ENCODE measurements around the gene SHISA9. TPM values are rescaled to one million over a fixed set of nuclear protein-coding genes. Genes with fewer than 3 reads are reported as not detected.

SHISA9 gene
- total and polyA plus RNA-seq, 3 donors from 2014 or later: 0.46 to 1.0 (median 0.68) TPM

DNA sequence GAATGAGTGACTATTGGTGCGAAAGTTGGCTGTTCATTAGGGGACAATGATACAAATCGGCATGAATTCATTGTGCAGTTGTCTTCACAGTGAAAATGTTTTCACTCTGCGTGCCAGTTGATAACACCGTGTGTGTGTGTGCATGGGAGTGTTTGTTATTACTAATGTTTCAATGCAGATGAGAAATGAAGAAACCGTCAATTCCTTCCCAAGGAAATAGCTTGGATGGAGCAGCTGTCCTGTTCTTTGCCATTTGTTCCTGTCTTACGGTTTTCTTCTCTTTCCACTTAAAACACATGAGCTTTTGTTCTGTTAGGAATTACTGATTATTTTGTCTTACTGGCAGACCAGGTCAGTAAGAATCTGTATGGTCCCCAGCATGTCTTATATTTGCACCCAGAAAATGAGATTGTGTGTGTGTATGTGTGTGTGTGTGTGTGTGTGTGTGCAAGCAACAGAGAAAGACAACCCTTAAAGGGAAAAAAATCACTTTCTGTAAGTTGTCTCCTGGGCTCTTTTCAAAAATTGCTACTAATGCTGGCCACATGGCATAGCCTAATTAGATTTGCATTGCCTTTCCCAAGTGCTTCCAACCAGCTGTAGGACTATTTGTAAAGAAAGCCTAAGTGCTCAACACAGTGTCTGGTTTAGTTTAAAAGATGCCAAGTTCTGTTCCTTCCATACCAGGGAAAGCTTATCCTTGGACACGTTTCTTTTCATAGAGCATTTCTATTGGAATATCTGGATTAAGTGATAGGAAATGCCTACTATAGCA, 23.8 kb downstream of the SHISA9 start:
- Histone ChIP-seq H3K36me3 (ENCODE audit: low read depth, missing control alignments) (no peaks in the 10 kb centered on the region), H3K4me1 (no peaks in the 10 kb centered on the region), H3K9me3 (no peaks in the 10 kb centered on the region), H3K4me3 (no peak overlapping the region), H3K27ac (no peak overlapping the region), H3K27me3 (no peaks in the 10 kb centered on the region)
- intact Hi-C loops (cut with DNase I; ENCODE audit: low total_unique reads): no loop called here
- TF ChIP-seq POLR2A (IDR thresholded peaks at IDR 0.05): no peak
- TF ChIP-seq, protein P1, sequence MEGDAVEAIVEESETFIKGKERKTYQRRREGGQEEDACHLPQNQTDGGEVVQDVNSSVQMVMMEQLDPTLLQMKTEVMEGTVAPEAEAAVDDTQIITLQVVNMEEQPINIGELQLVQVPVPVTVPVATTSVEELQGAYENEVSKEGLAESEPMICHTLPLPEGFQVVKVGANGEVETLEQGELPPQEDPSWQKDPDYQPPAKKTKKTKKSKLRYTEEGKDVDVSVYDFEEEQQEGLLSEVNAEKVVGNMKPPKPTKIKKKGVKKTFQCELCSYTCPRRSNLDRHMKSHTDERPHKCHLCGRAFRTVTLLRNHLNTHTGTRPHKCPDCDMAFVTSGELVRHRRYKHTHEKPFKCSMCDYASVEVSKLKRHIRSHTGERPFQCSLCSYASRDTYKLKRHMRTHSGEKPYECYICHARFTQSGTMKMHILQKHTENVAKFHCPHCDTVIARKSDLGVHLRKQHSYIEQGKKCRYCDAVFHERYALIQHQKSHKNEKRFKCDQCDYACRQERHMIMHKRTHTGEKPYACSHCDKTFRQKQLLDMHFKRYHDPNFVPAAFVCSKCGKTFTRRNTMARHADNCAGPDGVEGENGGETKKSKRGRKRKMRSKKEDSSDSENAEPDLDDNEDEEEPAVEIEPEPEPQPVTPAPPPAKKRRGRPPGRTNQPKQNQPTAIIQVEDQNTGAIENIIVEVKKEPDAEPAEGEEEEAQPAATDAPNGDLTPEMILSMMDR (IDR thresholded peaks at IDR 0.05): no peak
- 56 to 79% methylated on average over 7 of the region's 7 CpGs for WGBS, 2 donors
- no peak for DNase-seq

DNA sequence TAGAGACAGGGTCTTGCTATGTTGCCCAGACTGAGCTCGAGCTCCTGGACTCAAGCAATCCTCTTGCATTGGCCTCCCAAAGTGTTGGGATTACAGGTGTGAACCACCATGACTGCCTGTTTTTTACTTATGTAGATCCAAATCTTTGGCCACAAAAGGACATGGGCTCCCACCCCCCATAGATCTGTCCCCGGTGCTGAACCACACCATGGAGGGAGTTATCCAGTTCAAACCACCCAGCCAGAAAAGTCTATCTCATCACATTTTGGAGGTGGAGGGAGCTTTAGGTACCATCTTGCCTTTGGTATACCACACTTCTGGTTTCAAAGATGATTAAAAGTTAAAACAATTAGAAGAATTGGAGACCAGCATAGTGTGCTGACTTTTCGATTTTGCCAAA, 26.2 kb downstream of the SHISA9 start:
- Histone ChIP-seq H3K9me3 (no peaks in the 10 kb centered on the region), H3K4me1 (no peaks in the 10 kb centered on the region), H3K27me3 (no peaks in the 10 kb centered on the region), H3K36me3 (ENCODE audit: low read depth, missing control alignments) (no peaks in the 10 kb centered on the region), H3K27ac (no peak overlapping the region), H3K4me3 (no peak overlapping the region)
- no peak for TF ChIP-seq POLR2A (IDR thresholded peaks at IDR 0.05)
- TF ChIP-seq, protein P1 (IDR thresholded peaks at IDR 0.05): no peak
- no peak for DNase-seq
- 83 to 86% methylated on average over 3 of the region's 3 CpGs for WGBS, 2 donors
- intact Hi-C loops (cut with DNase I; ENCODE audit: low total_unique reads): no loop called here

DNA sequence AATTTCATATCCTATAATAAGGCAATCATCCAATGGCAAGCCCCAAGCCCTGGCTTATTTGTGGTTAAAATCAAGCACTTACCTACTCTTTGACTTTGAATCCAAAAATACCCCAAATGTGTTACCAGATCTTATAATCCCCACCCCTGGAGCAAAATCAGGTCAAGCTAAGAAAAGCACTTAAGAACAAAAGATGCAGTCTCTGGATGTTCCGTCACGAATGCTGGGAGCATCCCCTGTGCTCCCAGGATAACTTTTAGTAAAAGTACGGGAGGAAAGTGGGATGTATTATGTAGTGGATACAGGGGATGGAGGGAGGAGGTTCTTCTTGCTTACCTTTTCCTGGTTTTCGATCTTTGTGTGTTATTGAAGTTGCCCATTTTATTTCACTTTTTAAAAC, 29.5 kb downstream of the SHISA9 start:
- H3K36me3 ChIP-seq (ENCODE audit: low read depth, missing control alignments): no peaks in the 10 kb centered on the region
- H3K9me3 ChIP-seq: no peaks in the 10 kb centered on the region
- no peak for TF ChIP-seq POLR2A (IDR thresholded peaks at IDR 0.05)
- TF ChIP-seq, protein P1 (IDR thresholded peaks at IDR 0.05): no peak
- no peak overlapping the region for H3K27ac ChIP-seq
- H3K27me3 ChIP-seq: no peaks in the 10 kb centered on the region
- no peak overlapping the region for H3K4me3 ChIP-seq
- 91 to 93% methylated on average over 4 of the region's 4 CpGs for WGBS, 2 donors
- no peaks in the 10 kb centered on the region for H3K4me1 ChIP-seq
- no peak for DNase-seq
- intact Hi-C loops (cut with DNase I; ENCODE audit: low total_unique reads): no loop called here

DNA sequence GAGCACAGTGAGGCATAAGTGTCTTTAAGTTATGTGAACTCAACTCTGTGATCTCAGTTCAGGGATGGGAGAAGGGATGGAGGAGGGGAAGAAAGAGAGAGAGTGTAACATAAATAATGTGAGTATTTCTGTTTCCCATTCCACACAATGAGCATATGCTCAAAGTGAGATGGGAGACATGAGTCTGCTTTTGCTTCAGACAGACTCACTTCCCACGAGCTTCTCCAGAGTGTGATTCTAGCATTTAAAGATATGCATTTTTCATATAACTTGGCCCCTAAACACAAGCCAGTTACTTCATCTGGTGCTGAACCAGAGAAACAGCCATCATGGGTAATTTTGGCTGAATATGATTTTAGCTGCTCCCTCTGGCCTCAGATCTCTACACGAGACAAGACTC, 35.0 kb downstream of the SHISA9 start:
- intact Hi-C loops (cut with DNase I; ENCODE audit: low total_unique reads): no loop called here
- Histone ChIP-seq H3K36me3 (ENCODE audit: low read depth, missing control alignments) (no peaks in the 10 kb centered on the region), H3K4me3 (no peak overlapping the region), H3K27me3 (no peaks in the 10 kb centered on the region), H3K9me3 (no peaks in the 10 kb centered on the region), H3K27ac (no peak overlapping the region), H3K4me1 (no peaks in the 10 kb centered on the region)
- WGBS, 2 donors: 79 to 86% methylated on average over 2 of the region's 2 CpGs
- TF ChIP-seq, protein P1 (IDR thresholded peaks at IDR 0.05): no peak
- TF ChIP-seq POLR2A (IDR thresholded peaks at IDR 0.05): no peak
- DNase-seq: no peak

- Histone ChIP-seq H3K27ac (no peak overlapping the region), H3K4me3 (no peak overlapping the region), H3K36me3 (ENCODE audit: low read depth, missing control alignments) (no peaks in the 10 kb centered on the region), H3K4me1 (no peaks in the 10 kb centered on the region), H3K27me3 (no peaks in the 10 kb centered on the region), H3K9me3 (no peaks in the 10 kb centered on the region)
- WGBS, 2 donors: 72 to 73% methylated on average over 3 of the region's 3 CpGs
- no peak for DNase-seq
- intact Hi-C loops (cut with DNase I; ENCODE audit: low total_unique reads): no loop called here
- TF ChIP-seq, protein P1 (IDR thresholded peaks at IDR 0.05): no peak
- TF ChIP-seq POLR2A (IDR thresholded peaks at IDR 0.05): no peak
Observed at GRCh38 chr16:12941896-12942295, 40.5 kb downstream of the SHISA9 start.
